SW 1271 (cell line): Measurements from ENCODE around the gene NDST4.
"Not testable (repeated sequence)": the region's sequence is repeated elsewhere in the genome, so short reads cannot be mapped to it uniquely, and the experiment has no call there.

ENCODE experiments used
- DNase-seq, 2 experiments: peaks; one replicate each; lab custom pipeline; 2025; lab: John Stamatoyannopoulos, UW

Gene NDST4

GRCh38 chr4:115054836-115055235 lies 58.6 kb downstream of the NDST4 start:
- no peak for DNase-seq

DNA sequence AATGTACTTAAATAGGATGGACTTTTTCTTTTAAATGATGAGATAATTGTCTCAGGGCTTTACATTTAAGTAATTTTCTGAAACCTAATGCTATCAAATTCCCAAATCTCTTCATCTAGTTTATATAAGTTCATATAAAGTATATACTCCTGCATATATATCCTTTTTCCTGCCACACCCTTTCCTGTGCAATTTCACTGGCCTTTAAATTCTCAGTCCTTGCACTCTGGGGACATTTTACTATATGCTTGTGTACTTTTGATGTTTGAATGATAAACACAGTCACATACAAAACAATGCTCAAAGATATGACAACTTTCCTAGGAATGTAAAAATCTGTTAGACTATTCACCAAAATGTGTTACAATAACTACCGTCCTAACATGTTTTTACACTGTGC lies 60.1 kb downstream of the NDST4 start:
- DNase-seq = no peak

DNA sequence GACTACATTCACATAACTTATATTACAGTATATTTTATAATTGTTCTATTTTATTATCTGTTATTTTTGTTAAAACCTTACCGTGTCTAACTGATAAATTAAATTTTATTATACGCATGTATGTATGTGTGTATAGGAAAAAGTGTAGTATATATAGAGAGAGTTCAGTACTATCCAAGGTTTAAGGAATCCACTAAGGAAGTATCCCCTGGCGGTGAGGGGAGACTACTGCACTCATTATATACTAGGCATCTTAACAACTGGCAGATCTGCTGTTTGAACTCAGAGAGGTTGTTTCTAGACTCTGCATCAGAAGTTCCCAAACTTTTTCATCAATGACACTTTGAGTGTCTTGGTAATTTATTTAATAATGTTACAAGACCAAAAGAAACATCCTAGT lies 70.9 kb downstream of the NDST4 start:
- no peak for DNase-seq

- no peak for DNase-seq
These were observed 83.1 kb downstream of the NDST4 start for GRCh38 chr4:115030281-115030680.

GRCh38 chr4:115028682-115029410 lies 84.6 kb downstream of the NDST4 start:
- no peak for DNase-seq

DNA sequence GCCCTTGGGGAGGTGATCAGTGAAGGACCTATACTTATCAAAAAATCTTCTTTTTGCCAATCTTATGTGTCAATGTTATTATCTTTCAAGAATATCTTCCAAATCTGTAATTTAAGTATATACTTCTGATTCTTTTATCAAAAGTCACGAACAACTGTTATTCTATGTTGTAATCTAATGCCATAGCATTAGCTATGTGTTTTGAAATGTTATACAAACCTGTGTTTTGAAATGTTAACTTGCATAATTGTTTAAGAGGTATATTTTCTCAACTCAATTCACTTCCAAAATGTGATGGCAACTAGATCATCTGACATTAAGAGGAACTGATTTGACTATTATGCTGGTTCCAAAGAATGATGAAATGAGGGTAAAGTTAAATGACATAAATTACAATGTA lies 113.5 kb downstream of the NDST4 start:
- DNase-seq = no peak

DNA sequence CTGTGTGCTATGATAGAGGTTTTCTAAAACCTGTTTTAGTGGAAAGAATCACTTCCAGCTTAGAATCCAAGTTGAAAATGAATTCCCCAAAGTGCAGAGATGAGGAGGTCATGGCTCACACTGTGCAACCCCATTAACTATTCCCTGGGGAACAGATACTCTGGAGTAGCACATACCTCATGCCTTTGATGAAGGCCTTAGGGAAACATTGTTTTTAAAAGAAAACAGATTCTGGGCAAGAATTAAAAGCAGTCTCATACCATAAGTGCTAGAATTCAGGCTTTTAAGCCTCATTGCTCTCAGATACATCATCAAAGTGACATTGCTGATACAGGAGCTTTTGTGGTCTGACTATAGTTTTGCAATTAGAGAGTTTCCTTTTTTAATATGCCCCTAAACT lies 115.1 kb downstream of the NDST4 start:
- DNase-seq = no peak

DNA sequence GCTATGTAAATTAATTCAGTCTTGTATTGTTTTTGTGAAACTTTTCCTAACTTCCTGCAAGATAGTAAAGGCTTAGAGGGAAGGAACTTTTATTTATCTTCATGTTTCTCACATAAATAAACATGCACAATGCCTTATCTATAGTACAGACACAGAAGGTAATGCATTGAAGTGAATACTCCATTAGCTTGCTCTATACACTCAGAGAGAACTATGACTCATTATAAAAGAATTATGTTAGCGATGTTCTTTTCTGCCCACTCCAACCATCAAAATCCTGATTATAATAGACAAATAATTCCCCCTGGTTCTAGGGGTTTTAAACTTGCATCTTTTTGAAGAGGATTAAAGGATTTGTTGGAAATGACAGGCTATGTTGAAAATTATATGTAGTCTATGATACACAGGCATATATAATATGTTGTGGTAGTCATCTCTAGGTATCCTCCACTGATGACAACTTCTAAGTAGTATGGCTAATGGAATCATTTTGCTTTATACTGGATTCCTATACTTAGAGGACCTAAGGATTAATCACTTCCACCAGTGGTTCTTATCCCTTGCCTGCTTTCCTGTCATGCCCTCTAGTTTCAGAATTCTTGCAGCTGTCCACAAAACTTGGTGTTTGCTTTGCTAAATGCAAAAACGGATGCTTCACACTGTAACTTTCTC lies 115.7 kb downstream of the NDST4 start:
- no peak for DNase-seq

- no peak for DNase-seq
These were observed 127.3 kb downstream of the NDST4 start for GRCh38 chr4:114986133-114986532.

DNA sequence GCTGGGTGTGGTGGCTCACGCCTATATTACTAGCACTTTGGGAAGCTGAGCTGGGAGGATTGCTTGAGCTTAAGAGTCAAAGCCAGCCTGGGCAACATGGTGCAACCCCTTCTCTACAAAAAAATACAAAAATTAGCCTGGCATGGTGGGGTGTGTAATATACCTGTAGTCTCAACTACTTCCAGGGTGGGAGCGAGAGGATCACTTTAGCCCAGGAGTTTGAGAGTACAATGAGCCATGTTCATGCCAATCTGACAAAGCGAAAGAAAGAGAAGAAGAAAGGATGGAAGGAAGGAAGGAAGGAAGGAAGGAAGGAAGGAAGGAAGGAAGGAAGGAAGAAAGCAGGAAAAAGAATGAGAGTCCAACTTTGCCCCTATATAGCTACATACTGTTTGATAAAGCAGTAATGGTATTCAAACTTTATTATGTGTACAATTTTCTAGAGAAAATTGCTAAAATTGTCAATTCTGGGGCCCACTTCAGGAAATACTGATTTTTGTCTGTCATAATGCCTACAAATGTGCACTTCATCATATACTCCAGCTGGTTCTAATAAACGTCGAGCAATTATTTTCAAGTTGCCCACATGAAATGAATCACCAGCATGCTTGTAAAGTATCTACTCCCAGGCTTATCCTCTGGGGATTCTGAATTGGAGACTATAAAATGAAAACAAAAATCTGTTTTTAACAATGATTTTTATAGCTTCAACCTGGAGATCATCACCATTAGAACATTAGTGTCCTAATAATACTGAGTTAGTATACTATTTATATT lies 132.3 kb downstream of the NDST4 start:
- DNase-seq = no peak

GRCh38 chr4:114980399-114980798 lies 133.0 kb downstream of the NDST4 start:
- not testable (repeated sequence) for DNase-seq

- no peak for DNase-seq
These were observed 136.5 kb downstream of the NDST4 start for GRCh38 chr4:114976901-114977300.

DNA sequence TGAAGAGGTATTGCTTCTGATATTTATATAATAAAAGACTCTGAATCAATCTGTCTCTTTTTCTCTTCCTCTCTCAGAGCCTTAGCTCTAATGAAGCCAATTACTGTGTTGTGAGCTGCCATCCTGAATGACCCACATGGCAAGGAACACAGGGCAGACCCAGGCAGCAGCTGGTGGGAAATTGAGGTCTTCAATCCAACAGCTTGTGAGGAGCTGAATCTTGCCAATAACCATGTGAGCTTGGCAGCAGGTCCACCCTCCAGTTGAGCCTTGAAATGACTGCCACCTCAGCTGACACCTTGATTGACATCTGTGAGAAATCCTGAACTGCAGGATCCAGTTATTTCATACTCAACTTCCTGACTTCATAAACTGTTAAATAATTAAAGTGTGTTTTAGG lies 149.4 kb downstream of the NDST4 start:
- DNase-seq = no peak

DNA sequence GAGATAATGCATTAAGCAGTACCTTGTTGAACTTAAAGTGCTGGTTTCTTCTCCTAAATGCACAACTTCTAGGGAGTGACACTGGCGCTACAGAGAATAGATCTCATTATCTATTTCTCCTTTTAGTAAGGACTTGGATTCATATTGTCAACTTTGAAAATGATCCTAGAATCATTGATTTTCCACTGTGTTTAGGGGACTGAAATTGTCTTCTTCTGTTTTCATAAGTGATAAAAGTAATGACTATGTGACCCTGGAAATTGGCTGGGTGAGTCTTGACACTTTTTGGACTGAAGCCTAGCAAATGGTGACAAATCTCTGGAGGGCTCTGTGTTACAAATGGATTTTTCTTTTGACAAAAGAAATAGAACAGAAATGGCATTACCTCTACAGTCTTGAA lies 167.8 kb downstream of the NDST4 start:
- DNase-seq = no peak

DNA sequence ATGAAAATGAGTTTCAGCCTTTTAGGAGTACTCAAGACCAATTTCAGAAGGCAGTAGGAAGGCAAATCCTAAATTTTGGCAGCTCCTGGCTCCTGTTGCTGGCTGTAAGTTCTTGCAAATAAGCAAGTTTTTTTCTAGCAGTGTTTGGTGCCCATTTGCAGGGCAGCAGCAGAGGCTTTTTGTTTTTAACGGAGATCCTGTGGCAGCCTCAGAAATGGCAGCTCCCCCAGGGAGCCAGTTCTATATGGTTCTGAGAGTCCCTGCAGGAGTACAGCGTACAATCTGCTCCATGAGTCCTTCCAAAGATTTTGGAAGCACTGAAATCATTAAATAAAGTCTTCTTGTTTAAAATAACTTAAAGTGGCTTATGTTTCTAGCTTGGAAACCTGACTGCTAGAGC lies 171.9 kb downstream of the NDST4 start:
- DNase-seq = no peak

- no peak for DNase-seq
These were observed 185.5 kb downstream of the NDST4 start for GRCh38 chr4:114927881-114928280.

DNA sequence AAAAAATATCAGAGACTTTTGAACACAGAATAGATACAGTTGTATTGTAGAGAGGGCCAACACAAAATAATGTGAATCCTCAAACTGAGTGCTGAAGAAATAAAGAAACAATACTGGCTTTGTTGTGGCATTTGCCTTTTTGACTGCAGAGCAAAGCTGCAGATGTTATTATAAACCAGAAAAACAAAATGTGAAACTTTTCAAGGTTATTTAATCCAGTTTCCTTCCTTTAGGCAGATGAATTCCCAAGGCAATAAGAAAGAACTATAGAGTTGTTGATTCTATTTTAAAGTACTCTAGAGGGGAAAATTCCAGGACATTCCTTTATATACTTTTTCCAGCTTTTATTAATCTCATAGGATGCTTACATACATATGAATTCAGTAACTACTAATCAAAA lies 186.8 kb downstream of the NDST4 start:
- no peak for DNase-seq

DNA sequence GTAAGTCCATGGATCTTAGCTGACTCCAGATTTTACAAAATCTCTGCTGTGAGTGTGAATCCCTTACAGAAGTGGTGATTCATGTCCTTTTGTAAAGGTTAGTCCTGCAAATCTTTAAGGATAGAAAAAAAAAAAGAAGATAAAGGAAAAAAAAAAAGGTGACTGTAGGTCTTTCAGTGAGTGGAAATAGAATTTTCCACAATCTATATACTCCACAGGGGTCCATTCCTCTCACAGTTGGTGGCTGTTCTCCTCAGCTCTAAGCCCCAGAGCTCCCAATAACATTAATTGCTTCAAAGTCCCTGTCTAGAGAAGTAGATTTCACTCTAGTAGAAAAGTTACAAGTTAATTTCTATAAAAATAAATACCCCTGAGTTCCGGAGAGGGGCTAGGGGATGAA lies 189.1 kb downstream of the NDST4 start:
- DNase-seq = no peak

- no peak for DNase-seq
These were observed 190.9 kb downstream of the NDST4 start for GRCh38 chr4:114922592-114922933.

DNA sequence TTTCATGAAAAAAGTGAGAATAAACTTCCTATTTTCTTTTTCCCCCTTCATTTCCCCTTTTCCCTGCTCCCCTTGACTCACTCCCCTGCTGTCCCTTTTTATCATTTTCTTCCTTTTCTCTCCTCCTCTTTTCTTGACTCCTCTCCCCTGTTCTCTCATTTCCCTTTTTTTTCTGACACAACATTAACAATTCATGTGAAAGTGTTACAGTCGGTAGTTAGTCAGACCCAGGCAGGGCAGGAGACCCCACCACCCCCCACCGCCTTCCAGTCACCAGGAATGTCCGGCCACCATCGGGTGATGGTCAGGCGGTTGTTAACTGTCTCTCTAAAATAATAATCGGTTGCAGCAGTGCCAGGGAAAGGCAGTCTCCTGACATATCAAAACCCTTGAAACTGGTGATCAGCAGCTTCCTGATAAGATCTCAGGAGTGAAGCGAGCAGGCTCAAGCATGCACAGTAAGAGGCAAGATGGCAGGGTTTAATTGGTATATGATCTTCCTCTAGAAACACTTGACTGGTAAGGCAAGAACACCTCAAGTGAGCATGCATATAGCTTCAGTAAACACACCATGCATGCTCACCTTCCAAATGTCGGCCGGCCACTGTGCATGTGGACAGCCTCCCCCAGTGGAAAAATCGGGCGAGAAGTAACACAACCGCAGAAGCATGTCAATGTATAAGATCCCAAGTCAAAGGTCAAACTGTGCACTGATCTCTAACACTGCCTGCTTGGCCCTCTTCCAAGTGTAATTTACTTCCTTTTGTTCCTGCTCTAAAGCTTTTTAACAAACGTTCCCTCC lies 191.4 kb downstream of the NDST4 start:
- no peak for DNase-seq

DNA sequence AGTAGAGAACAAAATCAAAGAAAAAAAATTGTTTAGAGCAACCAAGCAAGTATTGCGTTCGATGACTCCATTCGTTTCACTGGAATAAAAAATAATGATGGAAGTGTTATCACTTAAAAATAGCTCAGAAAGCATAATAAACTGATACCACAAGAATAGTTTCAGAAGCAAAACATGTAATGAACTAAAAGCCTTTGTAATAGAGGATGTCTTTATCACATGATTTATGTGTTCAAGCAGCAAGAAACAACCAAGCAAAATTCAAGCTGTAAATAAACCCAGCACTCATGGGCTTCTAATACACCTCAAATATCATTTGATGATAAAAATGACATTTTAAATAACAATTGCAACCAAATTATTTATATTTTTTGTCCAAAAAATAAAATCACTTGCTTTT lies 192.2 kb downstream of the NDST4 start:
- DNase-seq = no peak

DNA sequence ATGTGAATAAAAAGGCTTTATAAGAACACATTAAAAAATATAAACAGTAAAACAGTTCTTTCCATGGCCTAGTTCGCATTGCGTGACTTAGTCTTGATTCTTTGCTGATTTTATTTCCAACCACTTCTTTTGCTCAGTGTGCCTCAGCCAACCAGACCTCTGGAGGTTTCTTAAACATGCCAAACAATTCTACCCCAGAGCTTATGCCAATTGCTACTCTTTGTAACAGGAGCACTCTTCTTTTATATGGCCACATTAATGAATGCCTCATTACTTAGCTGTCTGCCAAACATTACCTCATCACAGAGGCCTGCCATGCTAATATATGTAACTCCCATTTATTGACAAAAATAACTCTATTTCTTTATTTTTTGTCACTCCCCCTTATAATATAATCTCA lies 202.3 kb downstream of the NDST4 start:
- no peak for DNase-seq
